Thoracic aorta (tissue), 2 donors: ENCODE data around the gene KLHDC4. TPM values are rescaled to one million over a fixed set of nuclear protein-coding genes. Genes with fewer than 3 reads are reported as not detected.
"Not testable (repeated sequence)": the region's sequence is repeated elsewhere in the genome, so short reads cannot be mapped to it uniquely, and the experiment has no call there.

Experiments used
- ATAC-seq: fragments of 150-250 bp; one replicate; pipeline ENCODE4 v1.8.0; 2017; ENCODE audit warnings: low read depth; ENCODE audit not compliant: insufficient number of reproducible peaks, low FRiP score
- DNase-seq: peaks from one replicate; pipeline ENCODE4 v3.0.0-alpha.2; 2020; ENCODE audit warnings: low spot score
- H3K27ac ChIP-seq, 2 donors: fragments of 200-600 bp; sonication (generic); 1 replicate in 1 of 2; 2 replicates in 1 of 2; pipeline ENCODE4 v1.5.1; 2016; ENCODE audit warnings: mild to moderate bottlenecking in 2 of 2, moderate library complexity in 2 of 2
- H3K27me3 ChIP-seq: fragments of 200-600 bp; sonication (generic); replicated peaks from 2 replicates; pipeline ENCODE4 v1.6.0; 2016; ENCODE audit warnings: mild to moderate bottlenecking; ENCODE audit not compliant: insufficient read depth
- H3K36me3 ChIP-seq: fragments of 200-600 bp; sonication (generic); one replicate; pipeline ENCODE4 v1.5.1; 2016
- H3K4me1 ChIP-seq, 2 donors: fragments of 200-600 bp; sonication (generic); 1 replicate in 1 of 2; 2 replicates in 1 of 2; pipeline versions ENCODE4 v1.5.1 to v1.6.0; 2016; ENCODE audit warnings: low read depth in 2 of 2, mild to moderate bottlenecking in 1 of 2; ENCODE audit not compliant: control insufficient read depth in 1 of 2
- H3K4me3 ChIP-seq: fragments of 200-600 bp; sonication (generic); 2 replicates; pipeline ENCODE4 v1.5.1; 2016; ENCODE audit warnings: mild to moderate bottlenecking
- H3K9me3 ChIP-seq: fragments of 200-600 bp; sonication (generic); 2 replicates; pipeline ENCODE4 v1.5.1; 2016
- CTCF ChIP-seq: fragments of 200-600 bp; sonication (generic); IDR thresholded peaks from one replicate; pipeline ENCODE4 v1.5.1; 2019; ENCODE audit warnings: antibody characterized with exemption
- total RNA-seq, 2 donors: library from RNA; depleted of rRNA; stranded (reverse); fragments of >200 nt; gene quantifications; one replicate each; pipeline versions ENCODE4 v1.1.0 to v1.2.3, GENCODE V29; 2016

Gene KLHDC4
- total RNA-seq, 2 donors from 2014 or later = 33.4 to 61.4 TPM

DNA sequence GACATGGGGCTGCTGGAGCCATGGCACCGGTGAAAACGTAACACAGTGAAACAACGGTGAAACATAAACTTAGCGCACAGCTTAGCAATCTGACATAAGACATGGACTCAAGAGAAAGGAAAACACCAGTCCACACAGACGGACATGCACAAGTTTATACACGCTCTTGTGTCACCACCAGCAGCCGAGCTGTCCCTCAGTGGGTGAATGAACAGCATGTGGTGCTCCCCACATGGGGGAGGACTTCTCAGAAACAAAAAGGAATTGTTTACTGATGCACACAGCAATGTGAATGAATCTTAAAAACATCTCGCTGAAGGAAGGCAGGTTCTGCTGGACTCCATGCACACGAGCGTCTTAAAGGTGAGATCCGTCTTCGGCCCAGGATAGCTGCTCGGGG lies 34.2 kb downstream of the KLHDC4 start:
- Histone ChIP-seq H3K27me3 (no peaks in the 10 kb centered on the region), H3K4me1 (no peaks in the 10 kb centered on the region), H3K9me3 (no peaks in the 10 kb centered on the region), H3K36me3 (peaks cover 28% of the 10 kb centered on the region), H3K4me3 (no peak overlapping the region), H3K27ac (no peak overlapping the region)
- ATAC-seq = no peak
- no peak for DNase-seq
- no peak for TF ChIP-seq CTCF

GRCh38 chr16:87729266-87729954 lies 36.4 kb downstream of the KLHDC4 start:
- ATAC-seq = no peak
- H3K36me3 ChIP-seq = peaks cover 20% of the 10 kb centered on the region

GRCh38 chr16:87728026-87728425 lies 37.8 kb downstream of the KLHDC4 start:
- Histone ChIP-seq H3K27me3 (no peaks in the 10 kb centered on the region), H3K4me3 (no peak overlapping the region), H3K27ac (no peak overlapping the region), H3K9me3 (no peaks in the 10 kb centered on the region), H3K36me3 (peaks cover 20% of the 10 kb centered on the region), H3K4me1 (no peaks in the 10 kb centered on the region)
- no peak for ATAC-seq
- no peak for DNase-seq
- TF ChIP-seq CTCF = no peak

More at GRCh38 chr16:87729266-87729954, 36.4 kb downstream of the KLHDC4 start:
- H3K9me3 ChIP-seq = no peaks in the 10 kb centered on the region
- TF ChIP-seq CTCF = no peak
- no peak for DNase-seq
- H3K27me3 ChIP-seq = no peaks in the 10 kb centered on the region
- H3K27ac ChIP-seq = no peak overlapping the region
- H3K4me1 ChIP-seq = no peaks in the 10 kb centered on the region
- no peak overlapping the region for H3K4me3 ChIP-seq

- no peak for TF ChIP-seq CTCF
- Histone ChIP-seq H3K27me3 (no peaks in the 10 kb centered on the region), H3K36me3 (peaks cover 22% of the 10 kb centered on the region), H3K4me3 (no peak overlapping the region), H3K4me1 (no peaks in the 10 kb centered on the region), H3K9me3 (no peaks in the 10 kb centered on the region), H3K27ac (no peak overlapping the region)
- DNase-seq (no peak), ATAC-seq (no peak)
Measured at GRCh38 chr16:87727346-87727745, 38.4 kb downstream of the KLHDC4 start.

DNA sequence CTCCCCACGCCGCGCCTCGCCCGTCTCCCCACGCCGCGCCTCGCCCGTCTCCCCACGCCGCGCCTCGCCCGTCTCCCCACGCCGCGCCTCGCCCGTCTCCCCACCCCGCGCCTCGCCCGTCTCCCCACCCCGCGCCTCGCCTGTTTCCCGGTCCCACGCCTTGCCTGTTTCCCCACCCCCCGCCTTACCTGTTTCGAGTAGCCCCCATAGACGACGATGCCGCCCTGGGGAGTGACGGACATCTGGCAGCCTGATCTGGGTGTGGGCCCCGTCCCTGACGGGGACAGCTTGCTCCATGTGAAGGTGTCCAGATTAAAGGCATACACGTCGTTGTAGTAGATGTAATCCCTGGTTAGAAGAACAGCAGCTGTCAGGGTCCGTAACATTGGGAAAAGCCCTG lies 39.2 kb downstream of the KLHDC4 start:
- not testable (repeated sequence) for H3K9me3 ChIP-seq, DNase-seq, H3K4me3 ChIP-seq, H3K4me1 ChIP-seq, H3K27ac ChIP-seq, H3K27me3 ChIP-seq, ATAC-seq
- H3K36me3 ChIP-seq = peaks cover 24% of the 10 kb centered on the region
